Stomach (tissue), 4 donors: Measurements from ENCODE around the gene CORO2B.

ENCODE experiments used
- EP300 ChIP-seq: sonication (generic); formaldehyde crosslinking; IDR thresholded peaks from one replicate; pipeline ENCODE4 v1.6.1; 2017; ENCODE audit warnings: antibody characterized with exemption
- POLR2A ChIP-seq, 4 donors: fragments of 450-650 bp; IDR thresholded peaks; one replicate each; pipeline ENCODE4 v1.6.1; 2016; ENCODE audit warnings: antibody characterized with exemption in 4 of 4, control low read depth in 2 of 4, mild to moderate bottlenecking in 1 of 4, moderate library complexity in 1 of 4

- TF ChIP-seq EP300 (no peak), POLR2A (IDR thresholded peaks at IDR 0.05) (no peak)
Observed at GRCh38 chr15:68663526-68663925, 84.7 kb downstream of the CORO2B start.
